ENCODE results near the gene KBTBD13. TPM values are rescaled to one million over a fixed set of nuclear protein-coding genes. Genes with fewer than 3 reads are reported as not detected.

Gene KBTBD13
- total and polyA plus RNA-seq, 4 donors, result 0.04 to 0.23 (median 0.18) TPM

DNA sequence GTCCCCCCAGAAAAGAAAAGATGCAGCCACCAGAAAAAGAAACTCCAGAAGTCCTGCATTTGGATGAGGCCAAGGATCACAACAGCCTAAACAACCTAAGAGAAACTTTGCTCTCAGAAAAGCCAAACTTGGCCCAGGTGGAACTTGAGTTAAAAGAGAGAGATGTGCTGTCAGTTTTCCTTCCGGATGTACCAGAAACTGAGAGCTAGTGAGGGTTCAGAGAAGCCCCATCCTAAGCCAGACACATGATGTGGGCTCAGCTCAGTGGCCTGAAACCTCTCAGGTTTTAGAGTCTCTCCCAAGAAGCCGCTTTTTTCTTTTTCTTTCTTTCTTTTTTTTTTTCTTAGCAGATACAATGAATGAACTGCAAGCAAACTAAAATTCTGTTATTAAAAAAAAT is 23.6 kb upstream of the KBTBD13 start:
- H3K27me3 ChIP-seq (ENCODE audit: control insufficient read depth in 3 of 3, insufficient read depth in 3 of 3, low read length in 2 of 3), result no peaks in the 10 kb centered on the region
- no peak overlapping the region for H3K27ac ChIP-seq (ENCODE audit: low read depth in 1 of 2, low read length in 1 of 2)
- 87 to 97% methylated on average over 2 of the region's 2 CpGs for WGBS, 2 donors
- no peak for ATAC-seq (ENCODE audit: insufficient read depth, low FRiP score)
- peaks cover 0 to 58% (median 22%) of the 10 kb centered on the region in 4 donors for H3K36me3 ChIP-seq (ENCODE audit: control insufficient read depth in 4 of 4, insufficient read depth in 4 of 4, low read length in 4 of 4)
- H3K4me3 ChIP-seq, result no peak overlapping the region
- no peak overlapping the region for H3K9ac ChIP-seq (ENCODE audit: insufficient read depth in 1 of 2, low read length in 2 of 2)
- DNase-seq, result no peak
- H3K4me1 ChIP-seq (ENCODE audit: control insufficient read depth in 5 of 5, insufficient read depth in 5 of 5, low read length in 5 of 5), result peaks cover 0 to 55% (median 14%) of the 10 kb centered on the region in 5 donors
- TF ChIP-seq, protein P1, sequence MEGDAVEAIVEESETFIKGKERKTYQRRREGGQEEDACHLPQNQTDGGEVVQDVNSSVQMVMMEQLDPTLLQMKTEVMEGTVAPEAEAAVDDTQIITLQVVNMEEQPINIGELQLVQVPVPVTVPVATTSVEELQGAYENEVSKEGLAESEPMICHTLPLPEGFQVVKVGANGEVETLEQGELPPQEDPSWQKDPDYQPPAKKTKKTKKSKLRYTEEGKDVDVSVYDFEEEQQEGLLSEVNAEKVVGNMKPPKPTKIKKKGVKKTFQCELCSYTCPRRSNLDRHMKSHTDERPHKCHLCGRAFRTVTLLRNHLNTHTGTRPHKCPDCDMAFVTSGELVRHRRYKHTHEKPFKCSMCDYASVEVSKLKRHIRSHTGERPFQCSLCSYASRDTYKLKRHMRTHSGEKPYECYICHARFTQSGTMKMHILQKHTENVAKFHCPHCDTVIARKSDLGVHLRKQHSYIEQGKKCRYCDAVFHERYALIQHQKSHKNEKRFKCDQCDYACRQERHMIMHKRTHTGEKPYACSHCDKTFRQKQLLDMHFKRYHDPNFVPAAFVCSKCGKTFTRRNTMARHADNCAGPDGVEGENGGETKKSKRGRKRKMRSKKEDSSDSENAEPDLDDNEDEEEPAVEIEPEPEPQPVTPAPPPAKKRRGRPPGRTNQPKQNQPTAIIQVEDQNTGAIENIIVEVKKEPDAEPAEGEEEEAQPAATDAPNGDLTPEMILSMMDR (IDR thresholded peaks at IDR 0.05; ENCODE audit: control extremely low read depth, extremely low read depth), result no peak
- H3K9me3 ChIP-seq (ENCODE audit: control insufficient read depth in 4 of 4, insufficient read depth in 3 of 4, low read length in 3 of 4), result no peaks in the 10 kb centered on the region

DNA sequence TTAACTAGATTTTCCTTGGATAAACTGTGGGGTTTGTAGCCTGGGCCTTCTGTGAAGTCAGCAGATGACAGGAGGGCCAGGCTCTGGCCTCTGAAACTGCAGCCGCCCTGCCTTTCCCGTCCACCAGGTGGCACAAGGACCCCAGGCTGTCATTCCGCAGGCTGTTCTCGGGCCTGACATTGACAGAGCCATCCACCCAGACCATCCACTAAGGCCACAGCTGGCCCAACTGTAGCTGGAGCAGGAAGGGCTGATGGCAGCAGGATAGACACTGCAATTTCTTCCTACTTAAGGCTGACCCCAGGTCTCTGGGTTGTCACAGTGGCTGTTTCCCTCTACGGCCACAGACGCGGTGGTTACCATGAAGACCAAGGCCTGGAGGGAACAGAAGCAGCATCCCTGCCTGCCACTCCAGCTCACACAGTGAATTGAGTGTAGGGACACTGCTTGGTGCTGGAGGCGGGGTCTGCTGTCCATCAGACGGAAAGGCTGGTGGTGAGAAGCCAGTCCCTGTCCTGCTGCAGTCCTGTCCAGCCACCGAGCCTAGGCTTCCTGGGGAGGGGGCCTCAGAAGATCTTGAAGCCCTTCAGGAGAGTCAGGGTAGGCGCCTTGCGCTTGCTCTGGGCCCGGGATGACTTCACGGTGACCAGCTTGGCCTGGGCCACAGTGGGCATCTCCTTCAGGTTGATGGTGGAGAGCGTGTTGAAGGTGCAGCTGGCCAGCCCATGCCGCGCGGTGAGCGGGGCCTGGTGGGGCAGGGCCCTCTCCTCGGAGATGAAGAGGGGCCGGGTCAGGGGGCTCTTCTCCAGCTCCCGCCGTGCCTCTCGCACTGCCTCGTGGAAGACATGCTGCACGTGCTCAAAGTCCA is 22.0 kb upstream of the KBTBD13 start:
- DNase-seq, result peak; percentile 88
- peaks cover 0 to 74% (median 29%) of the 10 kb centered on the region in 4 donors for H3K36me3 ChIP-seq (ENCODE audit: control insufficient read depth in 4 of 4, insufficient read depth in 4 of 4, low read length in 4 of 4)
- H3K4me3 ChIP-seq, result no peak overlapping the region
- no peak for ATAC-seq (ENCODE audit: insufficient read depth, low FRiP score)
- TF ChIP-seq, protein P1 (IDR thresholded peaks at IDR 0.05; ENCODE audit: control extremely low read depth, extremely low read depth), result peak; percentile 68
- WGBS, 2 donors, result 75 to 77% methylated on average over 26 of the region's 26 CpGs
- H3K27me3 ChIP-seq (ENCODE audit: control insufficient read depth in 3 of 3, insufficient read depth in 3 of 3, low read length in 2 of 3), result no peaks in the 10 kb centered on the region
- no peak overlapping the region for H3K9ac ChIP-seq (ENCODE audit: insufficient read depth in 1 of 2, low read length in 2 of 2)
- peak overlapping the region in 1 of 2 donors; percentile 2 for H3K27ac ChIP-seq (ENCODE audit: low read depth in 1 of 2, low read length in 1 of 2)
- no peaks in the 10 kb centered on the region for H3K9me3 ChIP-seq (ENCODE audit: control insufficient read depth in 4 of 4, insufficient read depth in 3 of 4, low read length in 3 of 4)
- peaks cover 0 to 45% (median 10%) of the 10 kb centered on the region in 5 donors for H3K4me1 ChIP-seq (ENCODE audit: control insufficient read depth in 5 of 5, insufficient read depth in 5 of 5, low read length in 5 of 5)

DNA sequence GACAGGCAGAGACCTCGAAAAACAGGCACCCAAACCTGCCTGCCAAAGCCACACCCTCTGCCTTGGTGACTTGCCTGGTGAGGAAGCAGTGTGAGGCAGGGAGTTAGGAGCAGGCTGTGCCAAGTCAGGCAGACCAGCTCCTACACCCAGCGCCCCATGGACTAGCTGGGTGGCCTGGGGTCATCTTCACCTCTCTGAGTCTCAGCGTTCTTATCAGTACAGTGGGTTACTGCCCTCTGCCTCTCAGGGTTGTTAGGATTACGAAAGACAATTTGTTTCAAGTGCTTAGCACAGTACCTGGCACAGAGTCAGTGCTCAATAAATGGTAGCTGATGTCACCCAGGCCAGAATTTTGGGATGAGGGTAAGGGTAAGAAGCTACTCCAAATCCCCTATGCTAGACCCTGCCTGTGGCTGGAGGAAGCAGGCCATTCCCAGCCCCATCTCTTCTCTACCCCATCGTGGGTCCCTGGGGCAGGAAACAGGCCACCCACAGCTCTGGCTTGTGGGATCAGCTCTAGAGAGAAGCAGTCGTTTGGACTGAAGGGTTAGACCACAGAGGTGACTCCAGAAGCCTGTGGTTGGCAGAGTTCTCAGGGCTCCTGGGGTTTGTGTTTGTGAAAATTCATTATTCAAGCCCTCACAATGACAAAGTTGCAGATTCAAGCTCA is 21.2 kb upstream of the KBTBD13 start:
- 40 to 41% methylated on average over 6 of the region's 6 CpGs for WGBS, 2 donors
- Histone ChIP-seq H3K27ac (ENCODE audit: low read depth in 1 of 2, low read length in 1 of 2) (peak overlapping the region in 1 of 2 donors; percentile 2), H3K4me3 (no peak overlapping the region), H3K9me3 (ENCODE audit: control insufficient read depth in 4 of 4, insufficient read depth in 3 of 4, low read length in 3 of 4) (no peaks in the 10 kb centered on the region), H3K4me1 (ENCODE audit: control insufficient read depth in 5 of 5, insufficient read depth in 5 of 5, low read length in 5 of 5) (peaks cover 0 to 46% (median 5%) of the 10 kb centered on the region in 5 donors), H3K36me3 (ENCODE audit: control insufficient read depth in 4 of 4, insufficient read depth in 4 of 4, low read length in 4 of 4) (peaks cover 0 to 75% (median 33%) of the 10 kb centered on the region in 4 donors), H3K27me3 (ENCODE audit: control insufficient read depth in 3 of 3, insufficient read depth in 3 of 3, low read length in 2 of 3) (no peaks in the 10 kb centered on the region), H3K9ac (ENCODE audit: insufficient read depth in 1 of 2, low read length in 2 of 2) (no peak overlapping the region)
- no peak for DNase-seq
- TF ChIP-seq, protein P1 (IDR thresholded peaks at IDR 0.05; ENCODE audit: control extremely low read depth, extremely low read depth), result no peak
- ATAC-seq (ENCODE audit: insufficient read depth, low FRiP score), result no peak

Data from lung (tissue), 12 donors.